ENCODE measurements around the gene ARHGEF11.

- TF ChIP-seq POLR2A (IDR thresholded peaks at IDR 0.05; ENCODE audit: low read depth) (no peak), POLR2AphosphoS5 (IDR thresholded peaks at IDR 0.05) (peak; percentile 20 to 75)
- TF ChIP-seq, protein P1, sequence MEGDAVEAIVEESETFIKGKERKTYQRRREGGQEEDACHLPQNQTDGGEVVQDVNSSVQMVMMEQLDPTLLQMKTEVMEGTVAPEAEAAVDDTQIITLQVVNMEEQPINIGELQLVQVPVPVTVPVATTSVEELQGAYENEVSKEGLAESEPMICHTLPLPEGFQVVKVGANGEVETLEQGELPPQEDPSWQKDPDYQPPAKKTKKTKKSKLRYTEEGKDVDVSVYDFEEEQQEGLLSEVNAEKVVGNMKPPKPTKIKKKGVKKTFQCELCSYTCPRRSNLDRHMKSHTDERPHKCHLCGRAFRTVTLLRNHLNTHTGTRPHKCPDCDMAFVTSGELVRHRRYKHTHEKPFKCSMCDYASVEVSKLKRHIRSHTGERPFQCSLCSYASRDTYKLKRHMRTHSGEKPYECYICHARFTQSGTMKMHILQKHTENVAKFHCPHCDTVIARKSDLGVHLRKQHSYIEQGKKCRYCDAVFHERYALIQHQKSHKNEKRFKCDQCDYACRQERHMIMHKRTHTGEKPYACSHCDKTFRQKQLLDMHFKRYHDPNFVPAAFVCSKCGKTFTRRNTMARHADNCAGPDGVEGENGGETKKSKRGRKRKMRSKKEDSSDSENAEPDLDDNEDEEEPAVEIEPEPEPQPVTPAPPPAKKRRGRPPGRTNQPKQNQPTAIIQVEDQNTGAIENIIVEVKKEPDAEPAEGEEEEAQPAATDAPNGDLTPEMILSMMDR (IDR thresholded peaks at IDR 0.05) = peak; percentile 71 to 80 (median 74)
Observed at GRCh38 chr1:156892190-156893047, 153.1 kb downstream of the ARHGEF11 start.
